Endothelial cell of umbilical vein (primary cell): ENCODE measurements around the gene KLK13.

Experiments
- GATA2 ChIP-seq: IDR thresholded peaks from 2 replicates; pipeline ENCODE4 v1.7.0; 2011; ENCODE audit warnings: low read depth, mild to moderate bottlenecking, moderate library complexity, mixed read lengths, low read length; ENCODE audit not compliant: insufficient read length, insufficient read depth
- MAX ChIP-seq: IDR thresholded peaks from 2 replicates; pipeline ENCODE4 v1.6.1; 2011; ENCODE audit not compliant: insufficient read depth, insufficient read length
- POLR2A ChIP-seq: IDR thresholded peaks from 2 replicates; pipeline ENCODE4 v1.6.1; 2012; ENCODE audit warnings: low read depth, mild to moderate bottlenecking, control low read depth, low read length

- no peak for TF ChIP-seq MAX
- TF ChIP-seq GATA2 = no peak
- no peak for TF ChIP-seq POLR2A
Observed at GRCh38 chr19:51090471-51090870, 25.6 kb upstream of the KLK13 start.
